ENCODE measurements around the gene SF3A2. TPM values are rescaled to one million over a fixed set of nuclear protein-coding genes. Genes with fewer than 3 reads are reported as not detected.

Gene SF3A2
- total RNA-seq, 1 donor from 2014 or later, result 14.4 TPM

DNA sequence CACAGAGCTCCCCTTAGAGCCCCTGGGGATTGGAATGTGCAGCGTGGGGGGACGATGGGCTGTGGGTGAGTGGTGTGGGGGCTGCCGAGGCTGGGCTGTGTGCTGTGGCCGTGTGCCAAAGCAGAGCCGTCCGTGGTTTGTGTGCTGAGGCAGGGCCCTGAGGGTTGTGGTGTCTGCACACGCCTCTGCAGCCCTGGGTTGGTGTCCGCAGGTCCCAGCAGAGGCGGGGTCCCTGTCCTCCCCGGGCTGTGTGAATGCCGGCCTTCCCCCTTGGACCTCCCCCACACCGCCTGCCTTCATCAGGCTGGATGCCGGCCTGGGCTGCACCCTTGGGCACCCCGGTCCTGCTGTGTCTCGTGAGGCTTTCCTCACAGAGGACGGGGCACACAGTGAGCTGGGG is 46.7 kb upstream of the SF3A2 start:
- Histone ChIP-seq H3K9ac (no peak overlapping the region), H3K9me3 (ENCODE audit: low read depth) (no peaks in the 10 kb centered on the region), H3K79me2 (ENCODE audit: low read depth) (peaks cover 13% of the 10 kb centered on the region), H3K27ac (no peak overlapping the region), H3K27me3 (no peaks in the 10 kb centered on the region), H4K20me1 (ENCODE audit: low read depth) (peaks cover 33% of the 10 kb centered on the region), H3K4me1 (no peaks in the 10 kb centered on the region), H3K4me2 (no peak overlapping the region), H3K4me3 (no peak overlapping the region), H3K36me3 (no peaks in the 10 kb centered on the region), H2AFZ (replicated peaks) (no peak overlapping the region), H3F3A (ENCODE audit: low read depth) (no peaks in the 10 kb centered on the region)
- TF ChIP-seq EZH2phosphoT487 (IDR thresholded peaks at IDR 0.05), result no peak
- no peak for TF ChIP-seq EZH2 (IDR thresholded peaks at IDR 0.05)
- TF ChIP-seq, protein P1, sequence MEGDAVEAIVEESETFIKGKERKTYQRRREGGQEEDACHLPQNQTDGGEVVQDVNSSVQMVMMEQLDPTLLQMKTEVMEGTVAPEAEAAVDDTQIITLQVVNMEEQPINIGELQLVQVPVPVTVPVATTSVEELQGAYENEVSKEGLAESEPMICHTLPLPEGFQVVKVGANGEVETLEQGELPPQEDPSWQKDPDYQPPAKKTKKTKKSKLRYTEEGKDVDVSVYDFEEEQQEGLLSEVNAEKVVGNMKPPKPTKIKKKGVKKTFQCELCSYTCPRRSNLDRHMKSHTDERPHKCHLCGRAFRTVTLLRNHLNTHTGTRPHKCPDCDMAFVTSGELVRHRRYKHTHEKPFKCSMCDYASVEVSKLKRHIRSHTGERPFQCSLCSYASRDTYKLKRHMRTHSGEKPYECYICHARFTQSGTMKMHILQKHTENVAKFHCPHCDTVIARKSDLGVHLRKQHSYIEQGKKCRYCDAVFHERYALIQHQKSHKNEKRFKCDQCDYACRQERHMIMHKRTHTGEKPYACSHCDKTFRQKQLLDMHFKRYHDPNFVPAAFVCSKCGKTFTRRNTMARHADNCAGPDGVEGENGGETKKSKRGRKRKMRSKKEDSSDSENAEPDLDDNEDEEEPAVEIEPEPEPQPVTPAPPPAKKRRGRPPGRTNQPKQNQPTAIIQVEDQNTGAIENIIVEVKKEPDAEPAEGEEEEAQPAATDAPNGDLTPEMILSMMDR (IDR thresholded peaks at IDR 0.05), result no peak
- Mint-ChIP-seq H3K27ac (no peak overlapping the region), H3K36me3 (peaks cover 13% of the 10 kb centered on the region), H3K4me3 (no peak overlapping the region), H3K4me1 (no peaks in the 10 kb centered on the region), H3K27me3 (ENCODE audit: insufficient read depth, low read depth) (peaks cover 7% of the 10 kb centered on the region), H3K9me3 (no peaks in the 10 kb centered on the region)
- DNase-seq (ENCODE audit: low spot score), result no peak

DNA sequence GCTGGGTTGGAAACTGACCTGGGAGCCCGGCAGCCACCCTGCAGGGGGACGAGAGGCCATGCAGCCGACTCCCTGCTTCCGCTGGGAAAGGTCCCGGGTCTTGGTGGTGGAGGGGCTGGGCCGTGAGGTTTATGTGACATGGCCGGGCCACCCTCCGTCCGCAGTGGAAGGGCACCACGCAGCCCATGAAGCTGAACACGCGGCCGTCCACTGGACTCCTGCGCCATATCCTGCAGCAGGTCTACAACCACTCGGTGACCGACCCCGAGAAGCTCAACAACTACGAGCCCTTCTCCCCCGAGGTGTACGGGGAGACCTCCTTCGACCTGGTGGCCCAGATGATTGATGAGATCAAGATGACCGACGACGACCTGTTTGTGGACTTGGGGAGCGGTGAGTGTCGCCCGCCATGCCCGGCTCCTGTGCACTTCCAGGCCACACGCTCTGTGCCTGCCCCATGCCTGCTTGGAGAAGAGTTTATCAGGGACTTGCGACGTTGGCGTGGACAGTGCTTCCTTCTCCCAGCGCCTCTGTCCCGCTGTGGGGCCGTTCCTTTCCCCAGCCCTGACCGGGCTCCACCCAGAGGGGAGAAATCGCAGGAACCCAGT is 45.7 kb upstream of the SF3A2 start:
- Mint-ChIP-seq H3K9me3 (no peaks in the 10 kb centered on the region), H3K36me3 (peaks cover 9% of the 10 kb centered on the region), H3K4me1 (no peaks in the 10 kb centered on the region), H3K27me3 (ENCODE audit: insufficient read depth, low read depth) (peaks cover 5% of the 10 kb centered on the region), H3K4me3 (no peak overlapping the region), H3K27ac (no peak overlapping the region)
- H3K36me3 ChIP-seq, result no peaks in the 10 kb centered on the region
- peaks cover 6% of the 10 kb centered on the region for H3K79me2 ChIP-seq (ENCODE audit: low read depth)
- no peak overlapping the region for H3K4me2 ChIP-seq
- TF ChIP-seq EZH2phosphoT487 (IDR thresholded peaks at IDR 0.05) (no peak), EZH2 (IDR thresholded peaks at IDR 0.05) (no peak)
- TF ChIP-seq, protein P1 (IDR thresholded peaks at IDR 0.05), result no peak
- H3K27ac ChIP-seq, result no peak overlapping the region
- H2AFZ ChIP-seq (replicated peaks), result no peak overlapping the region
- DNase-seq (ENCODE audit: low spot score), result no peak
- no peaks in the 10 kb centered on the region for H3K9me3 ChIP-seq (ENCODE audit: low read depth)
- no peak overlapping the region for H3K4me3 ChIP-seq
- H3K27me3 ChIP-seq, result no peaks in the 10 kb centered on the region
- no peak overlapping the region for H3K9ac ChIP-seq
- H3K4me1 ChIP-seq, result no peaks in the 10 kb centered on the region
- H4K20me1 ChIP-seq (ENCODE audit: low read depth), result peaks cover 29% of the 10 kb centered on the region
- H3F3A ChIP-seq (ENCODE audit: low read depth), result no peaks in the 10 kb centered on the region

DNA sequence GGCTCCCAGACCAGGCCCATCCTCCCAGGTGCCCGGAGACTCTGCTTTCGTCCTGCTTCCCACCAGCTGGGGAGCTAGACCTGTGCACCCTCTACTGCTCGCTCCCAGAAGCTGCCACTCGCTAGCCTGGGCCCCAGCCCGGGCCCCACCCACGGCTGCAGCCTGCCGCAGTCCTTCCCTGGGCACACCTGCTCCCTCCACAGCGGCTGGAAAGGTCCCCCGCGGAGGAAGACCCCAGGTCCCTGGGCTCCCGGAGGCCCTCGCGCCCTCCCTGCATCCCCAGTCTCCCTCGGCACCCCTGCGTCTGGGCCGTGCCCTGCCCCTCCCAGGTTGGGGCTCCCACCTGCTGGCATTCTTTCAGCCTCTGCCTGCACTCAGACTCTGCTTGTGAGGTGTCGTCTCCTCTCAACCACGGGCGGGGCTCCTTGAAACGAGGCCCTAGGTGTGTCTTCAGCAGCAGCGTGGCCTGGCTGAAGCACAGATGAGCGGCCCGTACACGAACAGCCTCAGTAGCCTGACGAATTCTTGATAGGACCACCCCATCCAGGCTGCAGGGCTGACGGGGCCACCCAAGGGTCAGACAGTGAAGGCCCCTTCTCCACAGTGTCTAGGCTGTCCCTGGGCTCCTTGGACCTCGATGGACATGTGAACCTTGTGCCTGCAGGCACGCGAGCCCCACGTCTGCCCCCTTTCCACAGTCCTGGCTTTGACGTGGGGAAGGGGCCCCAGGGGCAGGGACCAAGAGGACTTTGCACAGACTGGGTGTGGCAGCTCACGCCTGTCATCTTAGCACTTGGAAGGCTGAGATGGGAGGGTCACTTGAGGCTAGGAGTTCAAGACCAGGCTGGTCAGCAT is 44.9 kb upstream of the SF3A2 start:
- H3F3A ChIP-seq (ENCODE audit: low read depth), result no peaks in the 10 kb centered on the region
- Mint-ChIP-seq H3K9me3 (no peaks in the 10 kb centered on the region), H3K4me3 (no peak overlapping the region), H3K4me1 (no peaks in the 10 kb centered on the region), H3K36me3 (peaks cover 11% of the 10 kb centered on the region), H3K27me3 (ENCODE audit: insufficient read depth, low read depth) (peaks cover 5% of the 10 kb centered on the region), H3K27ac (no peak overlapping the region)
- no peak overlapping the region for H3K4me3 ChIP-seq
- no peak overlapping the region for H3K9ac ChIP-seq
- no peak overlapping the region for H2AFZ ChIP-seq (replicated peaks)
- H3K79me2 ChIP-seq (ENCODE audit: low read depth), result peaks cover 6% of the 10 kb centered on the region
- no peak overlapping the region for H3K4me2 ChIP-seq
- no peaks in the 10 kb centered on the region for H3K36me3 ChIP-seq
- H3K27me3 ChIP-seq, result no peaks in the 10 kb centered on the region
- no peak for DNase-seq (ENCODE audit: low spot score)
- no peak for TF ChIP-seq EZH2phosphoT487 (IDR thresholded peaks at IDR 0.05)
- TF ChIP-seq EZH2 (IDR thresholded peaks at IDR 0.05), result no peak
- TF ChIP-seq, protein P1 (IDR thresholded peaks at IDR 0.05), result no peak
- no peaks in the 10 kb centered on the region for H3K4me1 ChIP-seq
- no peak overlapping the region for H3K27ac ChIP-seq
- H4K20me1 ChIP-seq (ENCODE audit: low read depth), result peaks cover 28% of the 10 kb centered on the region
- no peaks in the 10 kb centered on the region for H3K9me3 ChIP-seq (ENCODE audit: low read depth)
